HG03469 (cell line): Measurements from ENCODE around the gene CACNA1D.

ENCODE experiments used
- ATAC-seq: cut with Tn5 transposase; IDR thresholded peaks from one replicate; pipeline ENCODE4 v1.9.1; 2021; ENCODE audit warnings: mild to moderate bottlenecking, moderate library complexity, moderate number of reproducible peaks; ENCODE audit not compliant: unreplicated experiment

CACNA1D gene

GRCh38 chr3:53708001-53708621 lies 213.7 kb downstream of the CACNA1D start:
- ATAC-seq: no peak

- no peak for ATAC-seq
These were observed 214.8 kb downstream of the CACNA1D start for GRCh38 chr3:53709256-53709655.

- ATAC-seq: no peak
These were observed 215.7 kb downstream of the CACNA1D start for GRCh38 chr3:53709860-53710674.

- ATAC-seq: no peak
These were observed 217.0 kb downstream of the CACNA1D start for GRCh38 chr3:53711387-53711786.

GRCh38 chr3:53712817-53713388 lies 218.5 kb downstream of the CACNA1D start:
- no peak for ATAC-seq

- ATAC-seq: no peak
These were observed 219.2 kb downstream of the CACNA1D start for GRCh38 chr3:53713626-53714025.

- ATAC-seq: no peak
These were observed 221.5 kb downstream of the CACNA1D start for GRCh38 chr3:53715815-53716483.

- ATAC-seq: no peak
These were observed 222.6 kb downstream of the CACNA1D start for GRCh38 chr3:53716998-53717397.

- ATAC-seq: no peak
These were observed 224.1 kb downstream of the CACNA1D start for GRCh38 chr3:53718462-53718861.

GRCh38 chr3:53719796-53720195 lies 225.4 kb downstream of the CACNA1D start:
- ATAC-seq: no peak

- no peak for ATAC-seq
These were observed 227.0 kb downstream of the CACNA1D start for GRCh38 chr3:53721187-53722119.

GRCh38 chr3:53724566-53724965 lies 230.2 kb downstream of the CACNA1D start:
- no peak for ATAC-seq

GRCh38 chr3:53725387-53725995 lies 231.1 kb downstream of the CACNA1D start:
- ATAC-seq: no peak

- no peak for ATAC-seq
These were observed 232.2 kb downstream of the CACNA1D start for GRCh38 chr3:53726643-53727042.

GRCh38 chr3:53728606-53729005 lies 234.2 kb downstream of the CACNA1D start:
- ATAC-seq: no peak

- no peak for ATAC-seq
These were observed 234.7 kb downstream of the CACNA1D start for GRCh38 chr3:53729159-53729558.

GRCh38 chr3:53729618-53730017 lies 235.2 kb downstream of the CACNA1D start:
- ATAC-seq: no peak

GRCh38 chr3:53730576-53730975 lies 236.2 kb downstream of the CACNA1D start:
- ATAC-seq: no peak

GRCh38 chr3:53731934-53732624 lies 237.7 kb downstream of the CACNA1D start:
- no peak for ATAC-seq
